HG03571 (cell line): ENCODE data around the gene RAB40A.
"Not testable (repeated sequence)": the region's sequence is repeated elsewhere in the genome, so short reads cannot be mapped to it uniquely, and the experiment has no call there.

ENCODE experiments used
- ATAC-seq: cut with Tn5 transposase; IDR thresholded peaks from one replicate; pipeline ENCODE4 v1.9.1; 2021; ENCODE audit not compliant: unreplicated experiment

The RAB40A gene

DNA sequence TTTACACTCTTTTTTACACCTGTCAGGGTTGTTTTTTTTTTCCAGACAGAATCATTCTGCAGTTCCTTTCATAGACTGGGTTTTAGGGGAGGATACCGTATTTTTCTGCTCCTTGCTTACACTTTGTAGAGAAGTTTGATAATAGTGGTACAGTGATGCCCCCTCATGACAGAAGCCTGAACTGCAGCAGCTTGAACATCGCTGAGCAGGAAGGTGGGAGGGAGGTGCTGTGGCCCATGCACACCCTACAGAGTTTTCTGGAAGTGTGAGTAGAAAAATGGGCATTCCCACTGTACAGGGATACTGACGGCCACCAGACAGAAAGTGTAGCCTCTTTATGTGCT, 54.5 kb downstream of the RAB40A start:
- ATAC-seq, result peak; percentile 91

DNA sequence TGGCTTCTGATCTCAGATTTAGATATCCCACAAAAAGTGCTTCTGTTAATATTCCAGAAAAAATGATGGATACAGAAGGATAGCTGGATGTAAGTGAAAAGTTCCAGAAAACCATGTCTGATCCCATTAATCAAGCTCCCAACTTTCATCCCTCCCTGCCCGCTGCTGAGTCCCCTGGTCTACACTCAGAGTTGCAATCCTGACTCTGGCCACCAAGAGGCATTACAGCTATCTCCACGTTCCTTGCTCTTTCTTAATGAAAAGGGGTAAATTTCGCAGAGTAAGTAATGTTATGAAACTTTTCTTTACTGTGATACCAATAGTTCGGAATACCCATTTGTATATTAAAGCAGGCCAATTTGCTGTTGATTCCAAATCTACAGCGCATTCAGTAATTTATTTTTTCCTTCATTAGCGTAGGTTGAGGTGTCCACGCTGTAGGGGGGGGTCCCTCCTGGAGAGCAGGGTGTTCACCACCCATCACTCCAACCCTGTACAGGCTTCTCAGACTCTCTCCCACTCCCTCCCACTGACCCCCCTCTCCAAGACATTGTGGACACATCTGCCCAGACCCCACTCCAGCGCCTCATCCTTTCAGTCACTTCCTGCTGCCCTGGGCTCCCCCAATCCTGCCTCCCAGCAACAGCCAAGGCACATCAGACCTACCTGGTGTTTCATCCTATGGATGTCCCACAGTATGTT, 55.1 kb downstream of the RAB40A start:
- ATAC-seq, result peak; percentile 65

DNA sequence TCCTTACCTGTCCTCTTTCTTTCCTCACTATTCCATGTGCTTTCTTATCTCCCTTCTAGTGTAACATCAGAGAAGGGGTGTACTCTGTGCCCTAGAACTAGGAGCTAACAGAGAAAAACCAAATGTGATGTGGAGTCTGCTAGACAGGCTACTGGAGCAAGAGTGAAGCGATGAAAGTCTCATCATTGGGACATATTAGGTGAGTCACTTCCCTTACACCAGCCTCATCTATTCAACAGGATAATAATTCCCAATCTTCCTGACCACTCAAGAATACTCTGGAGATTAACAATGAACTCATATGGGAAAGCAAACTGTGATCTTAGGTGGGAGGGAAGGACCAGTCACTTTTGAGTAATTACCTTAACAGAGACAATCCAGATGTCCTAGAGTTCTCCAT, 58.1 kb downstream of the RAB40A start:
- no peak for ATAC-seq

DNA sequence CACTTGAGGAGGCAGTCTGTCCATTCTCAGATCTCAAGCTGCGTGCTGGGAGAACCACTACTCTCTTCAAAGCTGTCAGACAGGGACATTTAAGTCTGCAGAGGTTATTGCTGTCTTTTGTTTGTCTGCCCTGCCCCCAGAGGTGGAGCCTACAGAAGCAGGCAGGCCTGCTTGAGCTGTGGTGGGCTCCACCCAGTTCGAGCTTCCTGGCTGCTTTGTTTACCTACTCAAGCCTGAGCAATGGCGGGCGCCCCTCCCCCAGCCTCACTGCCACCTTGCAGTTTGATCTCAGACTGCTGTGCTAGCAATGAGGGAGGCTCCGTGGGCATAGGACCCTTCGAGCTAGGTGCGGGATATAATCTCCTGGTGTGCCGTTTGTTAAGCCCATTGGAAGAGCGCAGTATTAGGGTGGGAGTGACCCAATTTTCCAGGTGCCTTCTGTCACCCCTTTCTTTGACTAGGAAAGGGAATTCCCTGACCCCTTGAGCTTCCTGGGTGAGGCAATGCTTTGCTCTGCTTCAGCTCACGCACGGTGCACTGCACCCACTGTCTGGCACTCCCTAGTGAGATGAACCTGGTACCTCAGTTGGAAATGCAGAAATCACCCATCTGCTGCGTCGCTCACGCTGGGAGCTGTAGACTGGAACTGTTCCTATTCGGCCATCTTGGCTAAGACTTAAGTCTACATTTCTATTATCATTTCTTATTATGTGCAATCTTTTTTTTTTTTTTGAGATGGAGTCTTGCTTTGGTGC, 59.1 kb downstream of the RAB40A start:
- ATAC-seq, result not testable (repeated sequence)

DNA sequence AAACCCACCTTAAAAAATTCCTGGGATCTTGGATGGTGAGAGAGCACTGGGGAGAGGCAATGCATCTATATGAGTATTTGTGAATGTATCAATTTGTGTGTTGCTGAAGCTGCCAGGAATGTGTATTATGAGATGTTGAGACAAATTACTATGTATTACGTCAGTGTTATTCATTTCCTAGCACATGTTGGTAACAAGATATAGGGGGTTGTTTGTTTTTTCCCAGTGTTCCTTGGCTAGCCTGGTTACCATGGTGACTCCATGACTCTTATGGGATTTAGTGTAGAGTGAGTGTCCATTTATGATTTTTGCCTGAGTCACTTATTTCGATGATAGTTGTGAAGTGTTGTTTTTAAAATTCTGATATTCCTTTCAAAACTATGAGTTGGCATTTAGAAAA, 65.6 kb downstream of the RAB40A start:
- no peak for ATAC-seq
